ENCODE data around the gene SLC2A6.
"Not testable (repeated sequence)": the region's sequence is repeated elsewhere in the genome, so short reads cannot be mapped to it uniquely, and the experiment has no call there.

The SLC2A6 gene

GRCh38 chr9:133459476-133460404, 19.2 kb downstream of the SLC2A6 start, which contains the start of gene CACFD1:
Gene CACFD1 (plus strand): TSS chr9:133459978. CDS start chr9:133460067, 89 bp downstream.
- DNase-seq, result peak; percentile 98

GRCh38 chr9:133458643-133459312, 20.1 kb downstream of the SLC2A6 start:
- DNase-seq, result no peak

- DNase-seq, result no peak
Measured at GRCh38 chr9:133457748-133458147, 21.2 kb downstream of the SLC2A6 start.

GRCh38 chr9:133457233-133457632, 21.7 kb downstream of the SLC2A6 start:
- no peak for DNase-seq

- DNase-seq, result no peak
Measured at GRCh38 chr9:133456409-133456808, 22.5 kb downstream of the SLC2A6 start.

- no peak for DNase-seq
Measured at GRCh38 chr9:133455936-133456335, 23.0 kb downstream of the SLC2A6 start.

- no peak for DNase-seq
Measured at GRCh38 chr9:133454943-133455673, 23.8 kb downstream of the SLC2A6 start.

- DNase-seq, result no peak
Measured at GRCh38 chr9:133454325-133454724, 24.6 kb downstream of the SLC2A6 start.

GRCh38 chr9:133453651-133454050, 25.2 kb downstream of the SLC2A6 start:
- no peak for DNase-seq

- DNase-seq, result no peak
Measured at GRCh38 chr9:133452562-133452961, 26.3 kb downstream of the SLC2A6 start.

- not testable (repeated sequence) for DNase-seq
Measured at GRCh38 chr9:133451865-133452264, 27.0 kb downstream of the SLC2A6 start.

- DNase-seq, result no peak
Measured at GRCh38 chr9:133449760-133450159, 29.1 kb downstream of the SLC2A6 start.

GRCh38 chr9:133448487-133448972, 30.4 kb downstream of the SLC2A6 start:
- no peak for DNase-seq

- DNase-seq, result no peak
Measured at GRCh38 chr9:133445293-133445969, 33.5 kb downstream of the SLC2A6 start.

- no peak for DNase-seq
Measured at GRCh38 chr9:133443982-133444381, 34.9 kb downstream of the SLC2A6 start.

- no peak for DNase-seq
Measured at GRCh38 chr9:133443248-133443647, 35.7 kb downstream of the SLC2A6 start.

GRCh38 chr9:133441571-133441970, 37.3 kb downstream of the SLC2A6 start:
- DNase-seq, result no peak

- no peak for DNase-seq
Measured at GRCh38 chr9:133440874-133441273, 38.0 kb downstream of the SLC2A6 start.

- DNase-seq, result no peak
Measured at GRCh38 chr9:133439337-133439736, 39.6 kb downstream of the SLC2A6 start.

GRCh38 chr9:133437753-133438531, 41.0 kb downstream of the SLC2A6 start:
- DNase-seq, result no peak

GRCh38 chr9:133436681-133437080, 42.2 kb downstream of the SLC2A6 start:
- DNase-seq, result no peak
